Psoas muscle (tissue), 8 donors: ENCODE results near the gene SYT7. TPM values are rescaled to one million over a fixed set of nuclear protein-coding genes. Genes with fewer than 3 reads are reported as not detected.

Experiments used
- ATAC-seq, 4 donors: fragments of 200-7000 bp; cut with Tn5 transposase; one replicate each; pipeline ENCODE4 v1.9.1; 2020; ENCODE audit warnings: moderate library complexity in 3 of 4, mild to moderate bottlenecking in 2 of 4
- DNase-seq, 2 donors: peaks; one replicate each; pipeline ENCODE4 v3.0.0-alpha.2; 2020
- H3K27ac ChIP-seq: fragments of 200-600 bp; one replicate; pipeline ENCODE4 v1.8.0; 2022
- H3K27me3 ChIP-seq, 3 donors: fragments of 200-600 bp in 1 of 3; one replicate each; pipeline versions ENCODE4 v1.6.1 to v1.8.0; 2013 to 2022; ENCODE audit warnings: low read length in 2 of 3, mild to moderate bottlenecking in 2 of 3, moderate library complexity in 1 of 3; ENCODE audit not compliant: insufficient read depth in 3 of 3
- H3K36me3 ChIP-seq, 2 donors: fragments of 200-600 bp in 1 of 2; one replicate each; pipeline versions ENCODE4 v1.6.1 to v1.8.0; 2013 to 2022; ENCODE audit warnings: low read depth in 1 of 2, mild to moderate bottlenecking in 1 of 2, moderate library complexity in 1 of 2; ENCODE audit not compliant: insufficient read depth in 1 of 2
- H3K4me1 ChIP-seq: fragments of 200-600 bp; one replicate; pipeline ENCODE4 v1.8.0; 2022
- H3K4me3 ChIP-seq: fragments of 200-600 bp; one replicate; pipeline ENCODE4 v1.8.0; 2022; ENCODE audit warnings: mild to moderate bottlenecking
- H3K9me3 ChIP-seq: fragments of 200-600 bp; one replicate; pipeline ENCODE4 v1.8.0; 2022
- WGBS, 3 donors: extraction: QIAGEN DNeasy Blood & Tissue Kit; methylation state at CpG; one replicate each; pipeline versions ENCODE4 v1.1.6 to v1.1.7; 2013; 5-methylcytosine and 5-hydroxymethylcytosine counted together
- intact Hi-C, 2 donors: fragments of 100-400 bp; cut with DNase I; formaldehyde crosslinking; loops; one replicate each; pipeline versions ENCODE4 v1.11.0 to v1.14.2; 2022
- polyA plus RNA-seq, 3 donors: library from polyadenylated mRNA; stranded (reverse); fragments of 200-250 nt; gene quantifications; one replicate each; pipeline ENCODE4 v1.2.3, GENCODE V29; 2013
- total RNA-seq, 4 donors: library from RNA; stranded (reverse); fragmentation: NEBNext Ultra II Directional in 2 of 4; extraction: Animal tissue kit (Norgen Biotek cat#: 25700) in 2 of 4; gene quantifications; one replicate each; pipeline versions ENCODE4 v1.2.1 to v1.2.4, GENCODE V29; 2021 to 2023
- TF ChIP-seq, protein P1 (sequence below): fragments of 200-600 bp; IDR thresholded peaks from one replicate; pipeline ENCODE4 v1.8.0; 2022; ENCODE audit warnings: antibody characterized with exemption
- donor health status: healthy with polysubstance abuse.
- donor health status: DM: no; HTN: no; CAD: no; lungs with moderate emphysema.
- donor health status: Bipolar disorder and iron deficiency.
- donor health status: healthy.
- donor health status: DM: yes; HTN: yes; CAD: no.
- donor health status: DM: no; HTN: no; CAD: no.
- donor health status: DM: no; HTN: no; CAD: no.
- donor health status: DM: yes; HTN: yes; CAD: no.

The SYT7 gene
- total and polyA plus RNA-seq, 7 donors, result 0.96 to 3.5 (median 2.1) TPM

DNA sequence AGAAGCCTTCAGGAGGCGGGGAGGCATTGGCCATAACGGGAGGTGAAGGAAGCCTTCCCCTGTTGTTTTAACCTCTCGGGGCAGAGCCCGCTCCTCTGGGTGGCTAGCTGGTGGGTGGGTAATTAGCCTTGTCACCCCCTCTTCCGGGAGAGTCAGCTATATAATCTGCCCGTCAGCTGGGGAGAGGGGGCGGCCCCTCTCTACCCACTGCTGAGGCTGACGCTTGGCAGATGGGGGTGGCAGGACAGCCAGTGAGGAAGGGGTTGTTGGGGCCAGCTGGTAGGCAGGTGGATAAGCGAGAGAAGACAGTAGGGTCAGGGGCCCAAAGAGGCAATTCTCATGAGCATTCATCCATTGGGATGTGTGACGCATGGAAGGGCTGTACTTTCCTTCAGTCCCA lies 33.0 kb upstream of the SYT7 start:
- TF ChIP-seq, protein P1, sequence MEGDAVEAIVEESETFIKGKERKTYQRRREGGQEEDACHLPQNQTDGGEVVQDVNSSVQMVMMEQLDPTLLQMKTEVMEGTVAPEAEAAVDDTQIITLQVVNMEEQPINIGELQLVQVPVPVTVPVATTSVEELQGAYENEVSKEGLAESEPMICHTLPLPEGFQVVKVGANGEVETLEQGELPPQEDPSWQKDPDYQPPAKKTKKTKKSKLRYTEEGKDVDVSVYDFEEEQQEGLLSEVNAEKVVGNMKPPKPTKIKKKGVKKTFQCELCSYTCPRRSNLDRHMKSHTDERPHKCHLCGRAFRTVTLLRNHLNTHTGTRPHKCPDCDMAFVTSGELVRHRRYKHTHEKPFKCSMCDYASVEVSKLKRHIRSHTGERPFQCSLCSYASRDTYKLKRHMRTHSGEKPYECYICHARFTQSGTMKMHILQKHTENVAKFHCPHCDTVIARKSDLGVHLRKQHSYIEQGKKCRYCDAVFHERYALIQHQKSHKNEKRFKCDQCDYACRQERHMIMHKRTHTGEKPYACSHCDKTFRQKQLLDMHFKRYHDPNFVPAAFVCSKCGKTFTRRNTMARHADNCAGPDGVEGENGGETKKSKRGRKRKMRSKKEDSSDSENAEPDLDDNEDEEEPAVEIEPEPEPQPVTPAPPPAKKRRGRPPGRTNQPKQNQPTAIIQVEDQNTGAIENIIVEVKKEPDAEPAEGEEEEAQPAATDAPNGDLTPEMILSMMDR, result no peak
- 70 to 74% (median 72%) methylated on average over 10 of the region's 10 CpGs for WGBS, 3 donors
- no peak for ATAC-seq
- DNase-seq, result no peak
- no peak overlapping the region for H3K27ac ChIP-seq
- H3K36me3 ChIP-seq, result no peaks in the 10 kb centered on the region
- H3K9me3 ChIP-seq, result no peaks in the 10 kb centered on the region
- no peak overlapping the region for H3K4me3 ChIP-seq
- H3K4me1 ChIP-seq, result no peaks in the 10 kb centered on the region
- H3K27me3 ChIP-seq, result peaks cover 0 to 18% (median 0%) of the 10 kb centered on the region in 3 donors
- intact Hi-C loops, result no loop called here

DNA sequence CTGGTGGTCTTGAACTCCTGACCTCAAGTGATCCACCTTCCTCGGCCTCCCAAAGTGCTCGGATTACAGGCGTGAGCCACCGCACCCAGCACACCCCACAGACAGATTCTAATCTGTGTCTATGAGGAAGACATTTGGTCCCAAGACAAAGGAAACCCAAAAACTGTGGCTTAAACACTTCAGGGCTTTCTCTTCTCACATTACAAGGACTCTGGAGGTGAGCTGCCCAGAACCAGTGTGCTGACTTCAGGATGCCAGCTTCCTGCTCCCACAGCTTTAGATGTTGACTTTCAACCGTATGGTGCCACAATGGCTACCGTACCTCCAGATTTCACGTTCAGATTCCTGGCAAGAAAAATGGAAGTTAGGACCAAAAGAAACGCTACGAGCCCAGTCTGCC lies 32.2 kb upstream of the SYT7 start:
- no peaks in the 10 kb centered on the region for H3K9me3 ChIP-seq
- H3K36me3 ChIP-seq, result no peaks in the 10 kb centered on the region
- ATAC-seq (no peak), DNase-seq (no peak)
- intact Hi-C loops, result no loop called here
- 65 to 84% (median 78%) methylated on average over 9 of the region's 9 CpGs for WGBS, 3 donors
- TF ChIP-seq, protein P1, result no peak
- no peak overlapping the region for H3K4me3 ChIP-seq
- no peaks in the 10 kb centered on the region for H3K4me1 ChIP-seq
- H3K27me3 ChIP-seq, result peaks cover 0 to 24% (median 0%) of the 10 kb centered on the region in 3 donors
- H3K27ac ChIP-seq, result no peak overlapping the region

DNA sequence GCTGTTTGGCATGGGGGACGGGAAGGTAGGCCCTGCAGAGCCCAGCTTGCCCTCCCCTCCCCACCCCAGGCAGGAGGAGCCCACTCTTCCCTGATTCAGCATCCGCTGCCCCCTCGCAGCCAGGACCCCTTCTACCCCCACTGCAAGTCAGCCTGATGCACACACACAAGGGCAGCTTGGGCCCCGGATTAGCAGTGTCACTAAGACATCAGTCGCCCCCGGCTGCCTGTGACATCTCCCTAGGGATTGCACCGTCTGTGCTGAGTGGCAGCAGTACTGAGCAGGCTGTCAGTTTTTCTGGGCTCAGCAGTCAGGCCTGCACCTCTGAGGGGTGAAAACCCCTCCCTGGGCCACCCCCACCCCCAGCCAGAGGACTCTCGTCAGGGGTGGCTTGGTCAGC lies 30.4 kb upstream of the SYT7 start:
- H3K27me3 ChIP-seq, result peaks cover 0 to 24% (median 0%) of the 10 kb centered on the region in 3 donors
- WGBS, 3 donors, result 37 to 46% (median 40%) methylated on average over 7 to 8 of the region's 8 CpGs
- no peaks in the 10 kb centered on the region for H3K9me3 ChIP-seq
- H3K4me1 ChIP-seq, result no peaks in the 10 kb centered on the region
- ATAC-seq (no peak), DNase-seq (no peak)
- no peaks in the 10 kb centered on the region for H3K36me3 ChIP-seq
- H3K4me3 ChIP-seq, result no peak overlapping the region
- no peak overlapping the region for H3K27ac ChIP-seq
- intact Hi-C loops, result no loop called here
- TF ChIP-seq, protein P1, result no peak

DNA sequence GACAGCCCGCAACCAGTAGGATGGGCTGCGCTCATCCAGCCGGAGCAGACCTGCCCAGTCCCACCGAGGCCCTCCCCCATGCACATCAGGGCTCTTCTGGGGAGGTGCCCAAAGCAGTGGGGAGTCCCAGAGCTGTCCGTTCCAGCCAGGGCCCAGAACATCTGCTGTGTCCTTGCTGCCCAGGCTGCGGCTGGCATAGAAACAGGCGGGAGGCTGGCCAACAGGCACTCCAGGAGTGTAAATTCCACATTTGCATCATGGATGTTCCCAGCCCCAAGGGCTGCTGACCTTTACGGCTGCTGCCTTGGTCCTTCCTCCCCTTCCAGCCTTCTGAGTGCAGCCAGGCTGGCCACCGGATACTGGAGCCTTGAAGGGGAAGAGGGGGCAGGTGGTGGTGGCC lies 30.0 kb upstream of the SYT7 start:
- DNase-seq, result no peak
- 29 to 39% (median 32%) methylated on average over 9 of the region's 9 CpGs for WGBS, 3 donors
- H3K27ac ChIP-seq, result no peak overlapping the region
- no peaks in the 10 kb centered on the region for H3K36me3 ChIP-seq
- H3K27me3 ChIP-seq, result peaks cover 0 to 24% (median 0%) of the 10 kb centered on the region in 3 donors
- H3K4me1 ChIP-seq, result no peaks in the 10 kb centered on the region
- ATAC-seq, result peak in 3 of 4 donors; percentile 31 to 43 (median 37)
- TF ChIP-seq, protein P1, result no peak
- no peaks in the 10 kb centered on the region for H3K9me3 ChIP-seq
- intact Hi-C loops, result no loop called here
- no peak overlapping the region for H3K4me3 ChIP-seq

DNA sequence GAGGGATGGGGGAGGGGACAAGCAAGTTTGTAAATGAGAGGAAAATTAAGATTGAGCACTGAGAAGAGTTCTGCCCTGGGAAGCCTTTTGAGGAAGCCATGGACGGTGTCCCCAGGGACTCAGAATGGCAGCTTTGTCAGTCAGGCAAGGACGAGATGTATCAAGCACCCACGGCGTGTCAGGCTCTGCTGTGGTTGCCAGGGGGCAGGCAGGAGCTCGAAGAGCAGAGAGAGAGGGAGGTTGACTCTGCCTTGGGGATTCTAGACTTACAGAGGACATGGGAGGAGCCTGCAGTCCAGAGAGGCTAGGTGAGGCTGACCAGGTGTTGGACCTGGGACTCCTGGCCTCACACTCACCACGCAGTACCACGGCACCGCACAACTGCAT lies 29.1 kb upstream of the SYT7 start:
- Histone ChIP-seq H3K4me1 (no peaks in the 10 kb centered on the region), H3K4me3 (no peak overlapping the region), H3K27ac (no peak overlapping the region), H3K27me3 (peaks cover 0 to 24% (median 0%) of the 10 kb centered on the region in 3 donors), H3K9me3 (no peaks in the 10 kb centered on the region), H3K36me3 (no peaks in the 10 kb centered on the region)
- intact Hi-C loops, result no loop called here
- TF ChIP-seq, protein P1, result no peak
- DNase-seq (no peak), ATAC-seq (peak; percentile 46 to 75 (median 64))
- WGBS, 3 donors, result 18 to 34% (median 27%) methylated on average over 8 of the region's 8 CpGs
